ENCODE results near the gene MYOF.

- TF ChIP-seq CTCF (IDR thresholded peaks at IDR 0.05 in 2 of 3, conservative IDR thresholded peaks at IDR 0.05 in 1 of 3; ENCODE audit: insufficient read depth in 2 of 3, low read depth in 1 of 3, low read length in 3 of 3) (no peak), MTA3 (IDR thresholded peaks at IDR 0.05; ENCODE audit: borderline replicate concordance) (no peak), SREBF1 (IDR thresholded peaks at IDR 0.05; ENCODE audit: borderline replicate concordance, low read depth, low read length) (no peak), RFX5 (IDR thresholded peaks at IDR 0.05; ENCODE audit: low read depth, low read length) (no peak), CBFB (CRISPR knock-in tag; IDR thresholded peaks at IDR 0.05) (no peak)
These were observed 182.9 kb downstream of the MYOF start for GRCh38 chr10:93299195-93299594.

Measured in K562 (cell line).